ENCODE results near the gene IMPA2.

The IMPA2 gene

DNA sequence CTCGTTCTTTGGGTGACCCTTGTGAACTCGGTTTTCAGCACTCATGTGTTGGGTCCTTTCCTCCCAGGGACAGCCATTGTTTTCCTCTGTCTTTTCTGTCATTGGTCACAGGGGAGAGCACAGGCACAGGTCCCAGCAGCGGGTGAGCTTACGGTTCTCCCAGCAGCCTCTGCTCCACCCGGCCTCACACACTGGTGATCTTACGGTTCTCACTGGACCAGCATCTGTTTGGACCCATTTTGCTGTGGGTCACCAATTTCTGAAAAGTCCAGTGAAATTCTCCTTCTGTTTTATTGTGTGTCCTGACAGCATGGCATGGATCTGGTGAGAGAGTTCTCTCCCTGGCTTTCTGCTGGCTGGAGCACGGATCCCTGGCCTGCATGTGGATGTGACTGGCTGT, 62.5 kb downstream of the IMPA2 start:
- no peak overlapping the region for H3K9ac ChIP-seq (ENCODE audit: low read depth, low read length)
- no peaks in the 10 kb centered on the region for H3K36me3 ChIP-seq (ENCODE audit: insufficient read depth, low read length)
- H3K9me3 ChIP-seq (ENCODE audit: control insufficient read depth, insufficient read depth, low read length) = no peaks in the 10 kb centered on the region
- H3K4me1 ChIP-seq (ENCODE audit: insufficient read depth, low read length) = no peaks in the 10 kb centered on the region

DNA sequence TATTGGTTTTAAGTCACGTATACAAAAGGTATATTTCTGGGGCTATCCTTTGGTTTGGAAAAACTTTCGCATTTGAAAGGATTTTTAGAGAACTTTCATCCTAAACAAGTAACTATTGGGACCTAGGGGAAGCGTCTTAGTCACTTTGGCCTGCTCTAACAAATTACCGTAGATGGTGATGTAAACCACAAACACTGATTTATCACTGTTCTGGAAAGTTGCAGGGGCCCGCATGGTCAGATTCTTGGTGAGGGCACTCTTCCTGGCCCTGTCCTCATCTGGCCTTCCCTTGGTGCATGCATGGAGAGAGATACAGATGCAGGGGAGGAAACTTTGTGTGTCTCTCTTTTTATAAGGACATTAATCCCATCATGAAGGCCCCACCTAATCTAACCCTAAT, 63.3 kb downstream of the IMPA2 start:
- H3K9me3 ChIP-seq (ENCODE audit: control insufficient read depth, insufficient read depth, low read length) = no peaks in the 10 kb centered on the region
- no peak overlapping the region for H3K9ac ChIP-seq (ENCODE audit: low read depth, low read length)
- H3K4me1 ChIP-seq (ENCODE audit: insufficient read depth, low read length) = no peaks in the 10 kb centered on the region
- H3K36me3 ChIP-seq (ENCODE audit: insufficient read depth, low read length) = no peaks in the 10 kb centered on the region

DNA sequence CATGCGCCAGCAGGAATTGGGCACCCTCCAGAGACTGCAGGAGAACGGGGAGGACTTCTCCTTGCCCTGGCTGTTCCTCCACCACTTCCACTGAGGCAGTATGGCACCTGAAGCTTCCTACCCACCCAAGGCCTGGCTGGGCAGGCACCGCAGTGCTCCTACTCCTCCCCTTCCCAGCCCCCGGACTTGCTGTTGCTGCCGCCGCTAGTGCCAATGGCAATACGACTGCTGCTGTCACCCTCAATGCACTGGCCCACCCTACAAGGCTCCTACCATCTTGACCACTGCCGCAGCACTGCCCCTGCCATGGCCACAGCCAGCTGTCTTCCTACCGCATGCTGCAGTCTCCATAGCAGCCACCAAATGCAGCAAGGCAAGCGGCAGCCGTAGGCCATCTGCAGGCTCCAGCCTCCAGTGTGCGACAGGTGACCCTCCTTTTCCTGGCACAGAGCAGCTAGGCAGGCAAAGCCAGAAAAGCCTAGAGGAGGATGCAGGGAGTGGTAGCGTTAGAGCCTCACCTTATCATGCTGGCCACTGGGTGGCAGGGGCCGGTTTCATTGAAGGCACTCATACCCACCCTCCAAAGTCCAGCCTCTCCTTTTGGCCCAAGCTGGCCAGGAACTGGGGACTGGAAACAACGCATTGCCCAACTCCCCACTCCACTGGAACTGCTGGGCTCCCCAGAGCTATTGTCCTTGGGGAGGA, 64.9 kb downstream of the IMPA2 start:
- H3K36me3 ChIP-seq (ENCODE audit: insufficient read depth, low read length) = no peaks in the 10 kb centered on the region
- H3K4me1 ChIP-seq (ENCODE audit: insufficient read depth, low read length) = no peaks in the 10 kb centered on the region
- H3K9me3 ChIP-seq (ENCODE audit: control insufficient read depth, insufficient read depth, low read length) = no peaks in the 10 kb centered on the region
- H3K9ac ChIP-seq (ENCODE audit: low read depth, low read length) = no peak overlapping the region

DNA sequence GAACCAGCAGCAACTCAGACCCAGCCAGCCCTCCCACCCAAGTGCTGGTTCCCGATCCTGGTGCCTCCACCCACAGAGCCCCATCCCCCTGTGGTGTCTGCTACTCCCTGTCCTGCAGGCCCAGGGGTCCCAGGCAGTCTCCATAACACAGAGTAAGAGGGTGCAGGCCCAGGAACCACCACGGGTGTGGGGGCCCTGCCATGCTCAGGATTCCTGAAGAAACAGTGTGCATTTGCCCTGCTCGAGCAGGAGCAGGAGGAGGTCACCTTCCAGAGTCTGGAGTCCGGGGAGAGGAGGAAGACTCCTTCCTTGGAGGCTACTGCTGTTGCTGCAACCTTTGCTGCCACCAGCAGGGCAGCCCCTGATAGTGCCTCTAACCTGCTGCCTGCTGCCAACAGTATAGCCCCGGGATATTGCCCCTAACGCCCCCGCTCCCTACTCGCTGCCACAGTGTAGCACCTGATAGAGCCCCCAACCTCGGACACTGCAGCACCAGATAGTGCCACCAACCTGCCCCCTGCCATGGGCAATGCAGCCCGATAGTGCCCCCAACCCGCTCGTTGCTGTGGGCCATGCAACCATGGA, 65.5 kb downstream of the IMPA2 start:
- no peaks in the 10 kb centered on the region for H3K36me3 ChIP-seq (ENCODE audit: insufficient read depth, low read length)
- no peaks in the 10 kb centered on the region for H3K4me1 ChIP-seq (ENCODE audit: insufficient read depth, low read length)
- no peak overlapping the region for H3K9ac ChIP-seq (ENCODE audit: low read depth, low read length)
- no peaks in the 10 kb centered on the region for H3K9me3 ChIP-seq (ENCODE audit: control insufficient read depth, insufficient read depth, low read length)

DNA sequence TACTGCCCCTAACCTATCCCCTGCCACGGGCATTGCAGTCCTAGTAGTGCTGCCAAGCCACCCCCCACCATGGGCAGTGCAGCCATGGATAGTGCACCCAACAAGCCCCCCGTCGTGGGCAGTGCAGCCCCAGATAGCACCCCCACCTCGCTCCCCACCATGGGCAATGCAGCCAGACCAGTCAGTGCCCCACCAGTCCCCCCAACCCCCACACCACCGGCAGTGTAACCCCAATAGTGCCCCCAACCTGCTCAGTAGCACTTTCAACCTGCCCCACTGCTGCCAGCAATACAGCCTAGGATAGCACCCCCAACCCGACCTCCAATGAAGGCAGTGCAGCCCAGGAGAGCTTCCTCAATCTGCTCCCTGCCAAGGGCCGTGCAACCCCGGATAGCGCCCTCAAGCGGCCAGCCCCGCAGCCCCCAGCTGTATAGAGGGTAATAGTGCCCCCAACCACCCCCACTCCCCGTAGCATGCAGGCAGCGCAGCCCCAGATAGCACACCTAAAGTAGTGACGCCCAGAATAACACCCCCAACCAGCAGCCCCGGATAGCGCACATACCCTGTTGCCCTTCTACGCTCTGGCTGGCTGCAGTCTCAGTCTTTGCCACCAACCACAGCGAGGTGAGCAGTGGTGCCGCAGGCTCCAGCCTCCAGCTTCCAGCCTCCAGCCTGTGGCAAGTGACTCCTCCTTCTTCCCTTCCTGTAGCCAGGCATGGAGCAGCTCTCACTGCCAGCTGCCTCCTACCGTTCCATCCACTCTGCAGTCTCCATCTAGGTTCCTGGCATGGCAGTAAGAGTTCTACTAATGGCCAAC, 66.9 kb downstream of the IMPA2 start:
- Histone ChIP-seq H3K4me1 (ENCODE audit: insufficient read depth, low read length) (0 out of 2 replicates have a peak, but pooled peaks cover 4% of the 10 kb centered on the region), H3K9me3 (ENCODE audit: control insufficient read depth, insufficient read depth, low read length) (no peaks in the 10 kb centered on the region), H3K36me3 (ENCODE audit: insufficient read depth, low read length) (no peaks in the 10 kb centered on the region), H3K9ac (ENCODE audit: low read depth, low read length) (no peak overlapping the region)

DNA sequence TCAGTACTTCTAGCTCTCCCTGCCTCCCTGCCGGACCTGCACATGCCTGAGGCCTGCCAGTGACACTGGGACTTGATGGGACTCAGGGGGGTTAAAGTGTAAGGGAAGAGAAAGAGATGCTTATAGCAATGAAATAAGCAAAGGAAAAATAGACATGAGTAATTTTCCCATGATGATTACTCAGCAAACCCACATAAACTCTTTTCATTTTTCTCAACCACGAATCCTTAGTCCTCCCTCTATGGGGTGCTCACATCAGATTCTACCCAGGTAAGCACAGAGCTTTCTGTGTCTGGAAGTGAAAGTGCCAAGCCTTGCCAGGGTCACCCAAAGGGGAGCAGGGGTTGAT, 67.5 kb downstream of the IMPA2 start:
- H3K9me3 ChIP-seq (ENCODE audit: control insufficient read depth, insufficient read depth, low read length) = no peaks in the 10 kb centered on the region
- no peaks in the 10 kb centered on the region for H3K36me3 ChIP-seq (ENCODE audit: insufficient read depth, low read length)
- no peak overlapping the region for H3K9ac ChIP-seq (ENCODE audit: low read depth, low read length)
- H3K4me1 ChIP-seq (ENCODE audit: insufficient read depth, low read length) = 0 out of 2 replicates have a peak, but pooled peaks cover 4% of the 10 kb centered on the region

DNA sequence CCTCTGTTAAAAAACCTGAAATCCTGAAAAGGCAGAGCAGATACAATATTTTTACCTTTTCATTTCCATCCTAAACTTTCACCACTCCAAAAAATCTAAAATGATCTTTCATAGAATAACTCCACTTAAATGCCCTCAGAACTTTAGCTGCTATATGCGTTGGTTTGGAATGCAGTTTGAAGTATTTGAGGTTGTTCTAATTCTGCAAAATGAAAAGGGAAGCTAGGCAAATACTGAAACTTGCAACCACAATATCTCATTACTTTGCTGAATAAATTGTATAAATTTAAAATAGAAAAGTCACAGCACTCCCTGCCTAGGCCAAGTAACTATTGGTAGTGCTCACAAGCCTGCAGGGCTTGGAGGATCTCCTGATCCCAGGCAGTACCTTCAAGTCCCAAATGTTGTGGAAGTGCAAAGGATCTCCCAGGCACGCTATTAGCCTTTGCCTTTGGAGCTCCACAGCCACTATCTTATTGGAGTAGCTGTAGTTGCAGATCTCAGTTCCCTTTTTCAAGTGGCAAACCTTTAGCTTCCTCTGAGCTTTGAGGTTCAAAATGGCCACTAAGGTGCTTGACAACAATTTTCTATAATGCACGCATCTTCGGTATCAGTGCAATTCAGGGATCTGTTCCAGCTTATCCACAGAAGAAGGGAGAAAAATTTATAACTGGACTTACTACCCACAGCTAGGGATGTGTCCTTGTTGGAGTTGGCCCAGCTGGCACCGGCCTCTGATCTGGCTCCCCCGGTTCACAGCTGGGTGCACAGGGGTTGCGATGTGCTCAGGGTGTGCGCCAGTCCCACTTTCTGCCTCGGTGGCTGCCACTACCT, 68.9 kb downstream of the IMPA2 start:
- Histone ChIP-seq H3K9ac (ENCODE audit: low read depth, low read length) (no peak overlapping the region), H3K9me3 (ENCODE audit: control insufficient read depth, insufficient read depth, low read length) (no peaks in the 10 kb centered on the region), H3K4me1 (ENCODE audit: insufficient read depth, low read length) (0 out of 2 replicates have a peak, but pooled peaks cover 4% of the 10 kb centered on the region), H3K36me3 (ENCODE audit: insufficient read depth, low read length) (no peaks in the 10 kb centered on the region)

DNA sequence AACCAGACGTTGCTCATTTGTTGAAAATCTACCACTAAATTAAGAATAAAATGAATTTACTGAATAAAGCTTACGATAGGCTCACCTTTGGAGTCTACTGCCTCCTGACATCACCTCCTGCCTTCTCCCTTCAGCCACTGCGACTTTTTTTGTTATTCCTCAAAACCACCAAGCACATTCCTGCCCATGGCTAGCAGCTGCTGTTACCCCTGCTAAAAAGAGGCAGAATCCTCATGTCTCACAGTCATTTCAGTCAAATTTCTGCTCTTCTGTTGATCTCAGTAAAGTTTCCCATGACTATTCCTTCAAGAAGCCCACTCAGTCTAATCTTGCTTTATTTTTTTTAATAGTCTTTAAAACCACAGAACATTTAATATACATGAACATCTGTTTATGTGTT, 71.6 kb downstream of the IMPA2 start:
- H3K36me3 ChIP-seq (ENCODE audit: insufficient read depth, low read length) = no peaks in the 10 kb centered on the region
- no peaks in the 10 kb centered on the region for H3K9me3 ChIP-seq (ENCODE audit: control insufficient read depth, insufficient read depth, low read length)
- 0 out of 2 replicates have a peak, but pooled peaks cover 4% of the 10 kb centered on the region for H3K4me1 ChIP-seq (ENCODE audit: insufficient read depth, low read length)
- no peak overlapping the region for H3K9ac ChIP-seq (ENCODE audit: low read depth, low read length)

DNA sequence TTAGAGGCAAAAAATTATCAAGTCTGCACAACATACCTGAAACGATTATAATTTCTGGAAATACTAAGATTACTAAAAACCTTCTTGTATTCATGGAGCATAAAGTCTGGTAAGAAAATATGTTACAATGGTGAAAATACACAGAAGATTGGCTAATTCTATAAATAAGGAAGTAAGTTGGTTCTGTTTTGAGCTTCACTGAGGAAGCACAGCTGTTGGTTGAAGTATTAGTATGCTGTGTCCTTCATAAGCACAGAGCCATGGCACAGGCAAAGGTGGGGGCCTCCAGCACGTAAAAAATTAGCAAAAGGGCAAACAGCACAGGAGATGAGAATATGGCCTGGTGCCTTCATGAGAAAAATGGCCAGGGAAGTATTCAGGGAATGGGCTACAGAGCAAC, 72.0 kb downstream of the IMPA2 start:
- Histone ChIP-seq H3K4me1 (ENCODE audit: insufficient read depth, low read length) (0 out of 2 replicates have a peak, but pooled peaks cover 4% of the 10 kb centered on the region), H3K9ac (ENCODE audit: low read depth, low read length) (no peak overlapping the region), H3K9me3 (ENCODE audit: control insufficient read depth, insufficient read depth, low read length) (no peaks in the 10 kb centered on the region)

DNA sequence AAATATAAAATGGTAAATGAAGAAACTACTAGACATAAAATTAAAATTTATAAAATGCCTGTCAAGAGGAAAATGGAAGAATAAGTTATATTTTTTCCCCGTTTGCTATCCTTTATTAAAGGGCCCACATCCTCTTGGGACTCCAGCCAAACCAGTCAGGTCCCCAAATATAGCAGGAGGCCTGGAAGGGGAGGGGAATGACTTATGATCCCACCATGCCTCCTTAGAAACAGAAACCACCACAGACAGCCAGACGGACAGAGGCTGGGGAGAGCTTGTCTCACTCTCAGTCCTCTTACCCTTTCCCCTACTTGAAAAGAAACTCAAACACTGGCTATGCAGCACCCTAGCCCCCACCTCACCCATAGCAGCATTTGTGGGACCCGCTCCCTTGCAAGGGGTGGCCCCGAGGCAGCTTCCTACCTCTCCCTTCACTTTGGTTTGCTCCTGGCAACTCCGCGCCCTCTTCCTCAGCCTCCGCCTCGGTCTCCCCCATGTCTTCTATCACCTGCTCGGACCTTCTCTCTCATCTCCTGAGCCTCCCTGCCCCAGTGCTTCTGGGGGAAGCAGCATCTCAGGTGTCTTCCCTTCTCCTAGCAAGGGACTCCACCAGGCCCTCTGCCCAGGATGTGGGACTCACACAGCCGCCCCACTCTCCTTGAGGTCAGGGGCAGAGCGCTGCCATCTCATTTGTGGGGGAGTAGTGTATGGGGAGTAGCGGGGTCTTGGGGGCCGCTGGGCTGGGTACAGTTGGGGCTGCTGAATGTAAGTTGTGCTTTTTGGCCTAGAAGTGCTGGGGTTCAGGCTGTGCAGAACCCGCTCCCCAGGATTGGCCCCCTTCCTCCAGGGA, 75.0 kb downstream of the IMPA2 start:
- H3K9me3 ChIP-seq (ENCODE audit: control insufficient read depth, insufficient read depth, low read length) = no peaks in the 10 kb centered on the region
- H3K9ac ChIP-seq (ENCODE audit: low read depth, low read length) = no peak overlapping the region
- no peaks in the 10 kb centered on the region for H3K36me3 ChIP-seq (ENCODE audit: insufficient read depth, low read length)
- H3K4me1 ChIP-seq (ENCODE audit: insufficient read depth, low read length) = 0 out of 2 replicates have a peak, but pooled peaks cover 4% of the 10 kb centered on the region

More for the DNA sequence above, 72.0 kb downstream of the IMPA2 start:
- no peaks in the 10 kb centered on the region for H3K36me3 ChIP-seq (ENCODE audit: insufficient read depth, low read length)

DNA sequence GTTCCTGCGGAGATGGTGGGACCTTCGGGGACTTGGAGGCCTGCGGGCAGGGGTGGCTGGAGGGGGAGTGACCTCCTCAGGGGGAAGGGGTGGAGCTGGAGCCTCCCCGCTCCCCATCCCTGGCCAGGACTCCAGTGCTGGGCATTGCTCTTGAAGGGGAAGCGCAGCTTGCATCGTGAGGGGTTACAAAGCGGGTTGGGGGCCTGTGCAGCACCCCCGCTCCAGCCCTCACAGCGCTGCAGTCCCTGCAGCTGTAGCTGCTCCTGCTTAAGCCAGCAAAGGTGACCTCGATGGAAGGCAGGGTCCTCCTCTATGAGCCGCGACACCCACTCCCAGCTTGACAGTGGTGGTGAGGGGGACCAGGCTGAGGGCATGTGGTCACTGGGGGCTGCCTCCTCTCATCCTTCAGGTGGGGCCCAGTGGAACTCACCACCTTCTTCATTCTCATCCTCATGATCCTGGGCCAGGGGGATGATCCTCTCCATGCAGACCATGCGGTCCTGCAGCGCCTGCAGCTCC, 75.6 kb downstream of the IMPA2 start:
- Histone ChIP-seq H3K4me1 (ENCODE audit: insufficient read depth, low read length) (0 out of 2 replicates have a peak, but pooled peaks cover 4% of the 10 kb centered on the region), H3K9ac (ENCODE audit: low read depth, low read length) (no peak overlapping the region), H3K9me3 (ENCODE audit: control insufficient read depth, insufficient read depth, low read length) (no peaks in the 10 kb centered on the region), H3K36me3 (ENCODE audit: insufficient read depth, low read length) (no peaks in the 10 kb centered on the region)

DNA sequence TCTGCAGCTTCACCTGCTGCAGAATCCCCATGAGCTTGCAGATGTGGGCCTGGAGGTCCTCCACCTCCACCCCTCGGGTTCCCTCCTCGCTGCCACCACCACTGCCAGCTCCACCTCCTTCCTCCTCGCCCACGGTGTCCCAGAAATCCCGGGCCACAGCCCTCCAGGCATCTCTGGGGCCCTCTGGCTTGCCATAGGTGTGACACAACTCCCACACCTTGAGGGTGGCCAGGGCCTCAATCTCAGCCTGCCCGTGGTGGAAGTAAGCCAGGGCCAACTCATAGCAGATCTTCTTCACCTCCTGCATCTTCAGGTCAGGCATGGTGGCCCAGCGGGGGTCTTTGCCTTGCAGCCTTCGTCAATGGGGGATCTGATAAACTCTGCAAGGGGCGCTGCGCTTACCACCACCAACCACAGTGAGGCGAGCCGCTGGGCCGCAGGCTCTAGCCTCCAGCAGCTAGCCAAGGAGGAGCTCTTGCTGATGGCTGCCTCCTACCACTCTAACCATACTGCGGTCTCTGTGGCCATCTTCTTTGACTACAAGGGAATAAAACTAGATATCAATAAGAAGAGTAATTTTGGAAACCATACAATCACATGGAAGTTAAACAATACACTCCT, 76.2 kb downstream of the IMPA2 start:
- H3K9ac ChIP-seq (ENCODE audit: low read depth, low read length) = no peak overlapping the region
- H3K4me1 ChIP-seq (ENCODE audit: insufficient read depth, low read length) = 0 out of 2 replicates have a peak, but pooled peaks cover 4% of the 10 kb centered on the region
- no peaks in the 10 kb centered on the region for H3K36me3 ChIP-seq (ENCODE audit: insufficient read depth, low read length)
- no peaks in the 10 kb centered on the region for H3K9me3 ChIP-seq (ENCODE audit: control insufficient read depth, insufficient read depth, low read length)
